MM.1S (cell line): ENCODE results near the gene SLC4A7.

Source experiments
- DNase-seq: peaks from one replicate; pipeline ENCODE4 v3.0.0-alpha.2; 2015
- H2AFZ ChIP-seq: fragments of 300-600 bp; sonication (generic); 2 replicates; pipeline ENCODE4 v1.6.0; 2016; ENCODE audit warnings: antibody characterized with exemption, low read length
- H3F3A ChIP-seq: fragments of 300-600 bp; sonication (generic); 2 replicates; pipeline ENCODE4 v1.6.1; 2016; ENCODE audit warnings: mild to moderate bottlenecking, antibody characterized with exemption, low read length, moderate library complexity, mixed read lengths; ENCODE audit not compliant: insufficient read depth
- H3K27ac ChIP-seq: fragments of 300-600 bp; sonication (generic); 2 replicates; pipeline ENCODE4 v1.5.1; 2016; ENCODE audit warnings: mild to moderate bottlenecking, low read length
- H3K27me3 ChIP-seq: fragments of 300-600 bp; sonication (generic); replicated peaks from 2 replicates; pipeline ENCODE4 v1.6.0; 2016; ENCODE audit warnings: low read length; ENCODE audit not compliant: insufficient read depth
- H3K36me3 ChIP-seq: fragments of 300-600 bp; sonication (generic); replicated peaks from 2 replicates; pipeline ENCODE4 v1.6.1; 2016; ENCODE audit warnings: mild to moderate bottlenecking, low read length, mixed read lengths; ENCODE audit not compliant: insufficient read depth
- H3K4me1 ChIP-seq: fragments of 300-600 bp; sonication (generic); 2 replicates; pipeline ENCODE4 v1.6.1; 2016; ENCODE audit warnings: low read length, mixed read lengths
- H3K4me2 ChIP-seq: fragments of 300-600 bp; sonication (generic); 2 replicates; pipeline ENCODE4 v1.6.0; 2016; ENCODE audit warnings: low read depth, low read length
- H3K4me3 ChIP-seq: fragments of 300-600 bp; sonication (generic); 2 replicates; pipeline ENCODE4 v1.5.1; 2016; ENCODE audit warnings: low read length, mixed read lengths
- H3K79me2 ChIP-seq: fragments of 300-600 bp; sonication (generic); 2 replicates; pipeline ENCODE4 v1.6.1; 2016; ENCODE audit warnings: mixed run types, low read length, mixed read lengths
- H3K9ac ChIP-seq: fragments of 300-600 bp; sonication (generic); 2 replicates; pipeline ENCODE4 v1.6.1; 2016; ENCODE audit warnings: low read length, mixed read lengths
- H3K9me2 ChIP-seq: fragments of 300-600 bp; sonication (generic); replicated peaks from 2 replicates; pipeline ENCODE4 v1.6.1; 2016; ENCODE audit warnings: mild to moderate bottlenecking, low read length, mixed read lengths; ENCODE audit not compliant: insufficient read depth
- H3K9me3 ChIP-seq: fragments of 300-600 bp; sonication (generic); replicated peaks from 2 replicates; pipeline ENCODE4 v1.6.1; 2016; ENCODE audit warnings: mild to moderate bottlenecking, low read length, mixed read lengths; ENCODE audit not compliant: insufficient read depth
- H4K20me1 ChIP-seq: fragments of 300-600 bp; sonication (generic); 2 replicates; pipeline ENCODE4 v1.6.1; 2016; ENCODE audit warnings: mild to moderate bottlenecking, low read length, moderate library complexity, mixed read lengths; ENCODE audit not compliant: insufficient read depth
- EZH2 ChIP-seq: fragments of 300-600 bp; sonication (generic); optimal IDR thresholded peaks from 2 replicates; pipeline ENCODE3; 2017; ENCODE audit warnings: low read depth, mild to moderate bottlenecking, antibody characterized with exemption, low read length, mixed read lengths
- EZH2phosphoT487 ChIP-seq: fragments of 300-600 bp; sonication (generic); IDR thresholded peaks from 2 replicates; pipeline ENCODE4 v1.6.1; 2018; ENCODE audit warnings: antibody characterized with exemption, low read length
- TF ChIP-seq, protein P1 (sequence below): fragments of 300-600 bp; sonication (generic); IDR thresholded peaks from 2 replicates; pipeline ENCODE4 v1.5.1; 2016; ENCODE audit warnings: antibody characterized with exemption, low read length, mixed read lengths

SLC4A7 gene

GRCh38 chr3:27503526-27503925 lies 19.3 kb upstream of the SLC4A7 start:
- Histone ChIP-seq H3K4me3 (no peak overlapping the region), H3K4me2 (no peak overlapping the region), H3K27ac (no peak overlapping the region), H2AFZ (no peak overlapping the region), H3K27me3 (no peaks in the 10 kb centered on the region), H3K9ac (no peak overlapping the region), H3K9me3 (no peaks in the 10 kb centered on the region), H3K9me2 (no peaks in the 10 kb centered on the region), H3F3A (no peaks in the 10 kb centered on the region), H3K36me3 (no peaks in the 10 kb centered on the region), H4K20me1 (no peaks in the 10 kb centered on the region), H3K79me2 (no peaks in the 10 kb centered on the region), H3K4me1 (no peaks in the 10 kb centered on the region)
- DNase-seq, result no peak
- TF ChIP-seq, protein P1, sequence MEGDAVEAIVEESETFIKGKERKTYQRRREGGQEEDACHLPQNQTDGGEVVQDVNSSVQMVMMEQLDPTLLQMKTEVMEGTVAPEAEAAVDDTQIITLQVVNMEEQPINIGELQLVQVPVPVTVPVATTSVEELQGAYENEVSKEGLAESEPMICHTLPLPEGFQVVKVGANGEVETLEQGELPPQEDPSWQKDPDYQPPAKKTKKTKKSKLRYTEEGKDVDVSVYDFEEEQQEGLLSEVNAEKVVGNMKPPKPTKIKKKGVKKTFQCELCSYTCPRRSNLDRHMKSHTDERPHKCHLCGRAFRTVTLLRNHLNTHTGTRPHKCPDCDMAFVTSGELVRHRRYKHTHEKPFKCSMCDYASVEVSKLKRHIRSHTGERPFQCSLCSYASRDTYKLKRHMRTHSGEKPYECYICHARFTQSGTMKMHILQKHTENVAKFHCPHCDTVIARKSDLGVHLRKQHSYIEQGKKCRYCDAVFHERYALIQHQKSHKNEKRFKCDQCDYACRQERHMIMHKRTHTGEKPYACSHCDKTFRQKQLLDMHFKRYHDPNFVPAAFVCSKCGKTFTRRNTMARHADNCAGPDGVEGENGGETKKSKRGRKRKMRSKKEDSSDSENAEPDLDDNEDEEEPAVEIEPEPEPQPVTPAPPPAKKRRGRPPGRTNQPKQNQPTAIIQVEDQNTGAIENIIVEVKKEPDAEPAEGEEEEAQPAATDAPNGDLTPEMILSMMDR, result no peak
- TF ChIP-seq EZH2phosphoT487, result no peak
- TF ChIP-seq EZH2, result no peak

DNA sequence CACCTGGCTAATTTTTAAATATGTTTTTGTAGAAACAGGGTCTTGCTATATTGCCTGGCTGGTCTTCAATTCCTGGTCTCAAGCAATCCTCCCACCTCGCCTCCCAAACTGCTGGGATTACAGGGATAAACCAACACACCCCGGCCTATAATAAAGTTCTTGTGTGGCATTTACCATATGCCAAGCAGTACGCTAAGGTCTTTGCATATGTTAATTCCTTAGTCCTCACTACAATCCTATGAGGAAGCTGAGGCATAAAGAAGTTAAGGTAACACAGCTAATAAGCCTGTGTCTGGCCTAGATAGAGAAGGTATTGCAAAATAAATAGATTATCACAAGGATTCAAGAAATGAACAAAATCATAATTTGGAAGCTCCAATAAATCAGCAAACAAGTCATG lies 17.6 kb upstream of the SLC4A7 start:
- no peak overlapping the region for H2AFZ ChIP-seq
- no peaks in the 10 kb centered on the region for H3K4me1 ChIP-seq
- H3K79me2 ChIP-seq, result no peaks in the 10 kb centered on the region
- no peak overlapping the region for H3K9ac ChIP-seq
- H3K36me3 ChIP-seq, result no peaks in the 10 kb centered on the region
- no peaks in the 10 kb centered on the region for H3K9me3 ChIP-seq
- no peaks in the 10 kb centered on the region for H3K9me2 ChIP-seq
- TF ChIP-seq EZH2phosphoT487 (no peak), EZH2 (no peak)
- TF ChIP-seq, protein P1, result no peak
- no peaks in the 10 kb centered on the region for H3F3A ChIP-seq
- DNase-seq, result no peak
- H3K4me2 ChIP-seq, result no peak overlapping the region
- no peaks in the 10 kb centered on the region for H3K27me3 ChIP-seq
- no peaks in the 10 kb centered on the region for H4K20me1 ChIP-seq
- no peak overlapping the region for H3K4me3 ChIP-seq
- H3K27ac ChIP-seq, result no peak overlapping the region

GRCh38 chr3:27500986-27501385 lies 16.8 kb upstream of the SLC4A7 start:
- no peak for DNase-seq

More at GRCh38 chr3:27500986-27501385, 16.8 kb upstream of the SLC4A7 start:
- Histone ChIP-seq H3K9ac (no peak overlapping the region), H3K4me2 (no peak overlapping the region), H4K20me1 (no peaks in the 10 kb centered on the region), H3K27me3 (no peaks in the 10 kb centered on the region), H3K9me2 (no peaks in the 10 kb centered on the region), H3K27ac (no peak overlapping the region), H3K4me3 (no peak overlapping the region), H2AFZ (no peak overlapping the region), H3K36me3 (no peaks in the 10 kb centered on the region), H3F3A (no peaks in the 10 kb centered on the region), H3K4me1 (no peaks in the 10 kb centered on the region), H3K79me2 (no peaks in the 10 kb centered on the region), H3K9me3 (no peaks in the 10 kb centered on the region)
- no peak for TF ChIP-seq EZH2phosphoT487
- TF ChIP-seq EZH2, result no peak
- TF ChIP-seq, protein P1, result no peak
